Inflammatory macrophage treated with lipopolysaccharide for 1 hour (primary cell): ENCODE results near the gene HTT.
A peak's percentile ranks its signal among the peaks of the same experiment; 100 is the strongest.

Source experiments
- DNase-seq, 2 donors: peaks; one replicate each; pipeline ENCODE4 v3.0.0-alpha.2; 2020 to 2022

HTT gene

DNA sequence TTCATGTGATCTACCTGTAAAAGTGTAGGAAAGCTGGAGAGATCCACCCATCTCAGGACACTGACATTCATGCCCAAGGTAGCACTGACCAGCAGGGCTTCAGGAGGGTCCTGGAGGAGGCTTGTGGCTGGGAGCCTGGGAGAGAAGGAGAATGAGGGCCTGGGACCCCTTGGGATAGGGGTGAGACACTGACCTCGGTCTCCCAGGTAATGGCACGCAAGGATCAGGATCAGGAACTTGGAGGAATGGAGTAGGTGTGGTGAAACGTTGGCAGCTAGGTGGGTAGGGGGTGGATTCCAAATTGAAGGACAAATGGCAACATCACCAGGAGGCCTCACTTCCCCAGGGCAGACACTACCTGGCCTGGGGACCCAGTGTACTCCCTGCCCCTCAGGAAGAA lies 206.0 kb downstream of the HTT start:
- DNase-seq: no peak

DNA sequence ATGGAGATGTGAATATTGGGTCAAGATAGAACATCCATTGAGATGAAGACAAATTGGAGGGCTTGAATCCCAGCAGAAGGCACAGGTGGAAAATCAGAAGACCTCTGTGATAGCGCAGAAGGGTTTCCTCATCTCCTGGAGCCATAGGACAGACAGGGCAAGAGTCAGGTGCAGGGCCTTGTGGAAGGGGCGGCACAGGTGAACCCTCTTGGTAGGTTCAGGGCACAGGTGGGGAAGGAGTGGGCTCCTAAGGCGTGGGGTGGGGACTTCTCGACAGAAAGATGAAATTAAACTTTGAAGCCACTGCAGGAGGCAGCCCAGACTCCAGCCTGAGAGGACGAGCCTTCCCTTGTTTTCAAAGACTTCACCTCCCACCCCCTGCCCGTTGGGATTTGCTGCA lies 209.0 kb downstream of the HTT start:
- no peak for DNase-seq

GRCh38 chr4:3283916-3284315 lies 209.4 kb downstream of the HTT start:
- no peak for DNase-seq

DNA sequence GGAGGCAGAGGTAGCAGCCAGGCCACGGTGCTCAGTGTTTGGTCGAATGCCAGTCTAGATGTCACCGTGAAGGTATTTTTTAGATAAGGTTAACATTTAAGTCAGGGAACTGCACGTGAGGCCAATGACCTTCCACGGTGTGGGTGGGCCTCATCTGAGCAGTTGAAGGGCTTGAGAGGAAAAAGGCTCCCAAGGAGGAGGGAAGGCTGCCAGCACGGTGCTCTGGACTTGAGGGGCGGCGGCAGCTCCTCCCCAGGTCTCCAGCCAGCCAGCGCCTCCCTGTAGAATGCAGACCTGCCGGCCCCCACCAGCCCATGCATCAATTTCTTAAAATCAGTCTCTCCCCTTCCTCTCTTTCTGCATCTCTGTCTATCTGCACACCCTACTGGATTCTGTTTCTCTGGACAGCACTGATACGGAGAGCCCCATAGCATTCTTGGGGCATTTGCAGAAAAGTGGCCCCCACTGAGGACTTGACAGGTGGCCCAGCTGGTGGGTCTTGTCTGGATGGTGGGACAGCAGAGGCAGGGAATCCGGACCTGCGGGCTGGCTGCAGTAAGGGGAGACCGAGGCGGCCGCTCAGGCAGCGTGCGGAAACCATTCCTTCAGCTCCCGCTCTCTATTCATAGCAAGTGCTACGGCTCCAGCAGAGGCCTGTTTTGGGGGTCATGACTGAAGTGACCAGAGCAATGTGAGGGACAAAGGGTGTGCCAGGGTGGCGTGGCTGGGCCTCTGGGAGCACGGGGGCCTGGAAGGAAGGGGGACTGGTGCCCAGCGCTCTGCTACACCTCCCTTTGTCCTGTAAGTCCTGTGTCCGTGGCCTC lies 210.5 kb downstream of the HTT start:
- DNase-seq: no peak

GRCh38 chr4:3285558-3286334 lies 211.3 kb downstream of the HTT start:
- DNase-seq: no peak

- peak; percentile 86 to 91 for DNase-seq
Measured at GRCh38 chr4:3286335-3287175, 212.1 kb downstream of the HTT start.

DNA sequence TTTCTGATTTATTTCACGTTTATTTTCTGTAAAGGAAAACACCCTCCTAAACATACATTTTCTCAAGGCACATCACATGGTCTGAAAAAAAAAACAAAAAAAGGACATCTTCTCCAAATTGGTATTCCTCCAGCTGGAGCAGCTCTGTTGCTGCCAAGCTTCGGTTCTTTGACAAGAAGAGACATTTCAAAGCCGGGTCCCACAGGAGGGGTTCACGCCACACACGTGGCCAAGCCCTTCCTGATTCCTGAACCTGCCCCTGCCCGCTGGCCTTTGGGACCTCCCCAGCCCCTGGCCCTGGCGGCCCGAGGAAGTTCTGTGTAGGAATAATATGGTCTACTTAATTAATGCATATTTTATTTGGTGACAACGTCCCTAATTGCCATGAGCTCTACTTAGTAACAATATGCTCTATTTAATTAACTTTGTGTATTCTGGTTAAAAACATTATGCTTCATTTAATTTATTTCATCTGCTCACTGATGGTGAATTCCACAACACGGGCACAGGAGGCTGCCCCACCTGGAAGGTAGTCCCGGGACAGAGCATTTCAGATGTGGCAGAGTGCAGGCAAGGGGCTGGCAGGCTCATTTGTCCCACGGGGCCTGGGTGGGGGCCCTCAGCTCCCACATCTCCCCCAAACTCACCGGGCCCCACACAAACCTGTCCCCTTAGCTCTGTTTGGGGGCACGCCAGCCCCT lies 212.9 kb downstream of the HTT start:
- no peak for DNase-seq

GRCh38 chr4:3287972-3288570 lies 213.6 kb downstream of the HTT start:
- no peak for DNase-seq

DNA sequence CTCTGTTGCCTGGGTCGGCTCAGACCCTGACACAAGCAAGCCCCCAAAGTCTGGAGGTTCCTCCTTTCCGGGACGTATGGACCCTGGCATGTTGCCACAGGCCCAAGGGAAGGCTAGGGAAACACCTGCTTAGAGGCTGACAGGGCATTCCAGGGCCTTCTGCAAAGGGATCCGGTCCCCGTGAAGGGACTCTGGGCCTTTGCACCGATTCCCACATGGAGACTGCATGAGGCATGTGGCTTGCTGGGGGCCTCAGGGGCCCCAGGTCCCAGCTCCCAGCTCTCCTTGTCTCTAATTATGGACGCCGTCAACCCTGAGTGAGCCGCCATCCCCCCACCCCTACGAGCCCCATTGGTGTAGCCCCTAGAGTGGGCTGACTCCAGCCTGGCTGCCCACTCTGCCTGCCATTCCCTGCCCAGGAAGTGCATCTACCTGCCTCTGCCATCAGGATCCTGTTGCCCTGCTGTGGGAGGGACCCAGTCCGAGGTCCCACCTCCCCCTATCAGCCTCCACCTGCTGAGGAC lies 214.2 kb downstream of the HTT start:
- DNase-seq: no peak

- DNase-seq: no peak
Measured at GRCh38 chr4:3290476-3290875, 216.0 kb downstream of the HTT start.

GRCh38 chr4:3290889-3291321 lies 216.4 kb downstream of the HTT start:
- DNase-seq: no peak

- no peak for DNase-seq
Measured at GRCh38 chr4:3291411-3291968, 217.0 kb downstream of the HTT start.

DNA sequence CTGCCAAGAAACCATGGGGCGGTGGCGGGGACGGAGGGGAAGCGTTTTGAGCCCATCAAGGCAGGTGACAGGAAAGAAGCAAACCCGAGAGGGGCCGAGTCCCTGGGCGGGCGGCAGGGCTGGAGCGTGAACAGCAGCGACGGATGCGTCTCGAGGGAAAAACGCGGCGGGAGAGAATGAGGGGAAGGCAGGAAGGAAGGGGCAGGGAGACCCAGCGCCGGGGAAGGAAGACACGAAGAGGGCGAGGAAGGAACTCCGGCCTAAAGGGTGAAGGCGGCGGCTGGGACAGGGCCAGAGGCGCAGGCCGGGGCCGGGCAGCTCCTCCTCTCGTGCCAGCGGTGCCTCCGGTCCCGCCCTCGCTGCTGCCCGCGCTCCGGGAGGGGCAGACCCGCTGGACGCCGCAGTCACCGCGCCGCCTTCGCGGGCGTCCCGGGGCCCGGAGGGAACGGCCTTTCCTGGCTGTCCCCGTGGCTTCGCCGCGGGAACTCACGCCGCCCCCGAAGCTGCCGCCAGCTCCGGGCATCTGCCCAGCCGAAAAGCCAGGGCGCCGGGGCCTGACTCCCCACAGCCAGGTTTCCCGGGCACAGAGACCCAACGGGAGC lies 217.6 kb downstream of the HTT start:
- DNase-seq: peak; percentile 28 to 32

DNA sequence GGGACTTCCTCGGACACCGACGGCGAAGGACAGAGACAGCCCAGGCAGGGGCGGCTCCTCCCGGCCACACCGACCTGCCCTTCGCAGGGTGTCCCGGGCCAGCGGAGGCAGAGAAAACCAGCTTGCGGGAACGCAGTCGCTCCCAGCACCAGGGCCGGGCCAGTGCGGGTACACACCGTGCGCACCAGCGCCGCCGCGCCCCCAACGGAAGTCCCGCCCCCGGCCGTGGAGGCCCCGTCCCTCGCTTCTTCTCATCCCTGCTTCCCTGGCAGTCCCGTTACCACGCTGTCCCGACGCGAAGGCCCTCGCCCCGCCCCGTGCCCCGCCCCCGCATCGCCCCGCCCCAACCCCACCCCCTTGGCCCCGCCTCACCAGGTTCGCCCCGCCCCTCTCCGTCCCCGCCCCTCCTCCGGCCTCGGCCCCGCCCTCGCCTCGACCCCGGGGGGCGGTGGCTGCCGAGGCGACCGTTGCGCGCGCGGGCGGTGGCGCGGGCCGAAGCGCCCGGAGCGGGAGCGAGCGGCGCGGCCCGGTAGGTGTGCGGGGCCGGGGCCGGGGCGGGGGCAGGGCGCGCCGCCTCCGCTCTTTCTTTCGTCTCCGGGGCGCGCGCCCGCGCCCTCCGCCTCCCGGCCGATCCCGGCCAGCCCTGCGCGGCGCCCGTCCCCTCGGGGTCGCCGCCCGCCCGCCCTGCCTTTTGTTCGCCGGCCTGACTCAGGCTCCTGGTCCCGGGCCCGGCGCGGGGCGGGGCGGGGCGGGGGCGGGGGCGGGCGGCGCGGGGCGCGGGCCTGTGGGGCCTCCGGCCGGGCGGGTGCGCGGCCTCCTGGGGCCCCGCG lies 218.3 kb downstream of the HTT start, which contains the start of gene RGS12:
Gene RGS12, plus strand, starts transcription at position 451 of the 830 bp plus-strand sequence. CDS start 23,150 bp downstream, outside the sequence.
- DNase-seq: peak; percentile 77 to 88
